Measurements from ENCODE around the gene GZMH.
"Not testable (repeated sequence)": the region's sequence is repeated elsewhere in the genome, so short reads cannot be mapped to it uniquely, and the experiment has no call there.

The GZMH gene

GRCh38 chr14:24595073-24595808 is 14.2 kb downstream of the GZMH start:
- Histone ChIP-seq H3K36me3 (ENCODE audit: control insufficient read depth in 4 of 4, insufficient read depth in 4 of 4, low read length in 3 of 4) (no peaks in the 10 kb centered on the region), H3K9me3 (ENCODE audit: control extremely low read depth in 1 of 5, control insufficient read depth in 4 of 5, insufficient read depth in 2 of 5, low read depth in 1 of 5, low read length in 4 of 5) (peaks cover 0 to 10% (median 3%) of the 10 kb centered on the region in 5 experiments), H3K4me1 (ENCODE audit: control extremely low read depth in 1 of 4, control insufficient read depth in 4 of 4, insufficient read depth in 4 of 4, low read length in 3 of 4) (no peaks in the 10 kb centered on the region), H3K27me3 (replicated peaks in 2 of 5; ENCODE audit: control insufficient read depth in 4 of 5, insufficient read depth in 5 of 5, low read length in 4 of 5) (no peaks in the 10 kb centered on the region), H3K4me3 (ENCODE audit: control insufficient read depth in 1 of 7, extremely low read depth in 1 of 7, insufficient read depth in 4 of 7, low read depth in 2 of 7, low read length in 6 of 7) (no peak overlapping the region), H3K27ac (ENCODE audit: insufficient read depth in 1 of 2, low read depth in 1 of 2, low read length in 2 of 2, poor library complexity in 1 of 2, severe bottlenecking in 2 of 2) (no peak overlapping the region)
- ChIA-PET CTCF (interaction anchor here (1.6 kb wide), 1 partner anchor 10 kb away, joined by 3 read pairs; no protein-coding TSS in a partner anchor), POLR2A (no interaction called here)
- no peak for DNase-seq
- 87% methylated on average over 3 of the region's 3 CpGs for WGBS (ENCODE audit: insufficient coverage)

- DNase-seq; H3K27ac ChIP-seq (ENCODE audit: insufficient read depth in 1 of 2, low read depth in 1 of 2, low read length in 2 of 2, poor library complexity in 1 of 2, severe bottlenecking in 2 of 2); CTCF ChIA-PET; H3K4me3 ChIP-seq (ENCODE audit: control insufficient read depth in 1 of 7, extremely low read depth in 1 of 7, insufficient read depth in 4 of 7, low read depth in 2 of 7, low read length in 6 of 7); POLR2A ChIA-PET; H3K4me1 ChIP-seq (ENCODE audit: control extremely low read depth in 1 of 4, control insufficient read depth in 4 of 4, insufficient read depth in 4 of 4, low read length in 3 of 4); H3K36me3 ChIP-seq (ENCODE audit: control insufficient read depth in 4 of 4, insufficient read depth in 4 of 4, low read length in 3 of 4); H3K27me3 ChIP-seq (replicated peaks in 2 of 5; ENCODE audit: control insufficient read depth in 4 of 5, insufficient read depth in 5 of 5, low read length in 4 of 5): not testable (repeated sequence)
- no CpG with 5 or more reads among the region's 2 CpGs for WGBS (ENCODE audit: insufficient coverage)
- peaks cover 0 to 14% (median 3%) of the 10 kb centered on the region in 5 experiments for H3K9me3 ChIP-seq (ENCODE audit: control extremely low read depth in 1 of 5, control insufficient read depth in 4 of 5, insufficient read depth in 2 of 5, low read depth in 1 of 5, low read length in 4 of 5)
Measured at GRCh38 chr14:24591004-24591403, 18.5 kb downstream of the GZMH start.

GRCh38 chr14:24584402-24584801 is 25.1 kb downstream of the GZMH start:
- H3K27me3 ChIP-seq (replicated peaks in 2 of 5; ENCODE audit: control insufficient read depth in 4 of 5, insufficient read depth in 5 of 5, low read length in 4 of 5); H3K27ac ChIP-seq (ENCODE audit: insufficient read depth in 1 of 2, low read depth in 1 of 2, low read length in 2 of 2, poor library complexity in 1 of 2, severe bottlenecking in 2 of 2); POLR2A ChIA-PET; H3K36me3 ChIP-seq (ENCODE audit: control insufficient read depth in 4 of 4, insufficient read depth in 4 of 4, low read length in 3 of 4); H3K4me1 ChIP-seq (ENCODE audit: control extremely low read depth in 1 of 4, control insufficient read depth in 4 of 4, insufficient read depth in 4 of 4, low read length in 3 of 4); H3K4me3 ChIP-seq (ENCODE audit: control insufficient read depth in 1 of 7, extremely low read depth in 1 of 7, insufficient read depth in 4 of 7, low read depth in 2 of 7, low read length in 6 of 7); DNase-seq; CTCF ChIA-PET; H3K9me3 ChIP-seq (ENCODE audit: control extremely low read depth in 1 of 5, control insufficient read depth in 4 of 5, insufficient read depth in 2 of 5, low read depth in 1 of 5, low read length in 4 of 5): not testable (repeated sequence)
- WGBS (ENCODE audit: insufficient coverage) = no CpG with 5 or more reads among the region's 3 CpGs

- no CpG with 5 or more reads among the region's 2 CpGs for WGBS (ENCODE audit: insufficient coverage)
- H3K36me3 ChIP-seq (ENCODE audit: control insufficient read depth in 4 of 4, insufficient read depth in 4 of 4, low read length in 3 of 4) = peaks cover 0 to 3% (median 0%) of the 10 kb centered on the region in 4 experiments
- no peak overlapping the region for H3K27ac ChIP-seq (ENCODE audit: insufficient read depth in 1 of 2, low read depth in 1 of 2, low read length in 2 of 2, poor library complexity in 1 of 2, severe bottlenecking in 2 of 2)
- ChIA-PET CTCF (no interaction called here), POLR2A (no interaction called here)
- DNase-seq = no peak
- H3K4me1 ChIP-seq (ENCODE audit: control extremely low read depth in 1 of 4, control insufficient read depth in 4 of 4, insufficient read depth in 4 of 4, low read length in 3 of 4) = peaks cover 0 to 30% (median 6%) of the 10 kb centered on the region in 4 experiments
- H3K9me3 ChIP-seq (ENCODE audit: control extremely low read depth in 1 of 5, control insufficient read depth in 4 of 5, insufficient read depth in 2 of 5, low read depth in 1 of 5, low read length in 4 of 5) = peaks cover 0 to 2% (median 0%) of the 10 kb centered on the region in 5 experiments
- no peaks in the 10 kb centered on the region for H3K27me3 ChIP-seq (replicated peaks in 2 of 5; ENCODE audit: control insufficient read depth in 4 of 5, insufficient read depth in 5 of 5, low read length in 4 of 5)
- H3K4me3 ChIP-seq (ENCODE audit: control insufficient read depth in 1 of 7, extremely low read depth in 1 of 7, insufficient read depth in 4 of 7, low read depth in 2 of 7, low read length in 6 of 7) = no peak overlapping the region
Measured at GRCh38 chr14:24578558-24578957, 30.9 kb downstream of the GZMH start.

- Histone ChIP-seq H3K27ac (ENCODE audit: insufficient read depth in 1 of 2, low read depth in 1 of 2, low read length in 2 of 2, poor library complexity in 1 of 2, severe bottlenecking in 2 of 2) (no peak overlapping the region), H3K4me3 (ENCODE audit: control insufficient read depth in 1 of 7, extremely low read depth in 1 of 7, insufficient read depth in 4 of 7, low read depth in 2 of 7, low read length in 6 of 7) (no peak overlapping the region), H3K27me3 (replicated peaks in 2 of 5; ENCODE audit: control insufficient read depth in 4 of 5, insufficient read depth in 5 of 5, low read length in 4 of 5) (no peaks in the 10 kb centered on the region), H3K36me3 (ENCODE audit: control insufficient read depth in 4 of 4, insufficient read depth in 4 of 4, low read length in 3 of 4) (peaks cover 0 to 3% (median 0%) of the 10 kb centered on the region in 4 experiments), H3K9me3 (ENCODE audit: control extremely low read depth in 1 of 5, control insufficient read depth in 4 of 5, insufficient read depth in 2 of 5, low read depth in 1 of 5, low read length in 4 of 5) (no peaks in the 10 kb centered on the region), H3K4me1 (ENCODE audit: control extremely low read depth in 1 of 4, control insufficient read depth in 4 of 4, insufficient read depth in 4 of 4, low read length in 3 of 4) (peaks cover 0 to 30% (median 6%) of the 10 kb centered on the region in 4 experiments)
- CTCF ChIA-PET = interaction anchor here (0.6 to 0.8 kb wide), 2 partner anchors 48 to 134 kb away, joined by 3 to 4 read pairs; no protein-coding TSS in a partner anchor
- WGBS (ENCODE audit: insufficient coverage) = 93% methylated on average over 3 of the region's 5 CpGs
- POLR2A ChIA-PET = no interaction called here
- no peak for DNase-seq
Measured at GRCh38 chr14:24576771-24577170, 32.7 kb downstream of the GZMH start.

GRCh38 chr14:24576182-24576581 is 33.3 kb downstream of the GZMH start, which contains the start of gene CTSG:
CTSG (minus strand) TSS chr14:24576250; CDS start chr14:24576223, 27 bp downstream.
- ChIA-PET CTCF (interaction anchor here (0.6 to 1.1 kb wide), 2 partner anchors 10 to 135 kb away, joined by 3 to 4 read pairs; no protein-coding TSS in a partner anchor), POLR2A (no interaction called here)
- H3K27ac ChIP-seq (ENCODE audit: insufficient read depth in 1 of 2, low read depth in 1 of 2, low read length in 2 of 2, poor library complexity in 1 of 2, severe bottlenecking in 2 of 2) = peak within 1 kb of the TSS in 1 of 2 experiments; percentile 9
- no peaks in the 10 kb centered on the region for H3K27me3 ChIP-seq (replicated peaks in 2 of 5; ENCODE audit: control insufficient read depth in 4 of 5, insufficient read depth in 5 of 5, low read length in 4 of 5)
- peaks cover 0 to 3% (median 0%) of the 10 kb centered on the region in 4 experiments for H3K36me3 ChIP-seq (ENCODE audit: control insufficient read depth in 4 of 4, insufficient read depth in 4 of 4, low read length in 3 of 4)
- WGBS (ENCODE audit: insufficient coverage) = 0% methylated on average over 3 of the region's 3 CpGs
- H3K9me3 ChIP-seq (ENCODE audit: control extremely low read depth in 1 of 5, control insufficient read depth in 4 of 5, insufficient read depth in 2 of 5, low read depth in 1 of 5, low read length in 4 of 5) = no peaks in the 10 kb centered on the region
- peak; percentile 6 to 72 (median 67) for DNase-seq
- peaks cover 0 to 30% (median 6%) of the 10 kb centered on the region in 4 experiments for H3K4me1 ChIP-seq (ENCODE audit: control extremely low read depth in 1 of 4, control insufficient read depth in 4 of 4, insufficient read depth in 4 of 4, low read length in 3 of 4)
- H3K4me3 ChIP-seq (ENCODE audit: control insufficient read depth in 1 of 7, extremely low read depth in 1 of 7, insufficient read depth in 4 of 7, low read depth in 2 of 7, low read length in 6 of 7) = peak within 1 kb of the TSS in 1 of 7 experiments; percentile 11

- Histone ChIP-seq H3K27me3 (replicated peaks in 2 of 5; ENCODE audit: control insufficient read depth in 4 of 5, insufficient read depth in 5 of 5, low read length in 4 of 5) (no peaks in the 10 kb centered on the region), H3K9me3 (ENCODE audit: control extremely low read depth in 1 of 5, control insufficient read depth in 4 of 5, insufficient read depth in 2 of 5, low read depth in 1 of 5, low read length in 4 of 5) (no peaks in the 10 kb centered on the region), H3K27ac (ENCODE audit: insufficient read depth in 1 of 2, low read depth in 1 of 2, low read length in 2 of 2, poor library complexity in 1 of 2, severe bottlenecking in 2 of 2) (no peak overlapping the region), H3K4me1 (ENCODE audit: control extremely low read depth in 1 of 4, control insufficient read depth in 4 of 4, insufficient read depth in 4 of 4, low read length in 3 of 4) (peaks cover 0 to 30% (median 6%) of the 10 kb centered on the region in 4 experiments), H3K36me3 (ENCODE audit: control insufficient read depth in 4 of 4, insufficient read depth in 4 of 4, low read length in 3 of 4) (peaks cover 0 to 3% (median 0%) of the 10 kb centered on the region in 4 experiments), H3K4me3 (ENCODE audit: control insufficient read depth in 1 of 7, extremely low read depth in 1 of 7, insufficient read depth in 4 of 7, low read depth in 2 of 7, low read length in 6 of 7) (no peak overlapping the region)
- ChIA-PET CTCF (no interaction called here), POLR2A (no interaction called here)
- WGBS (ENCODE audit: insufficient coverage) = 98% methylated on average over 20 of the region's 27 CpGs
- DNase-seq = no peak
Measured at GRCh38 chr14:24574206-24574774, 35.2 kb downstream of the GZMH start.

All from common myeloid progenitor, CD34-positive (primary cell).